Vagina (tissue), 2 donors: ENCODE measurements around the gene EPB41L2.

ENCODE experiments used
- CTCF ChIP-seq, 3 experiments: fragments of 450-650 bp in 2 of 3; fragments of 200-600 bp in 1 of 3; sonication (generic) in 1 of 3; IDR thresholded peaks; one replicate each; pipeline ENCODE4 v1.5.1; 2017 to 2019; ENCODE audit warnings: antibody characterized with exemption in 3 of 3, mild to moderate bottlenecking in 2 of 3, moderate library complexity in 2 of 3
- POLR2A ChIP-seq, 2 donors: fragments of 450-650 bp; IDR thresholded peaks; one replicate each; pipeline ENCODE4 v1.6.1; 2017; ENCODE audit warnings: antibody characterized with exemption in 2 of 2, mild to moderate bottlenecking in 2 of 2, moderate library complexity in 2 of 2
- POLR2AphosphoS5 ChIP-seq, 2 donors: sonication (generic); formaldehyde crosslinking; IDR thresholded peaks; one replicate each; pipeline ENCODE4 v1.9.0; 2017; ENCODE audit warnings: antibody characterized with exemption in 2 of 2, mild to moderate bottlenecking in 2 of 2, low read depth in 1 of 2; ENCODE audit not compliant: insufficient read depth in 1 of 2

GRCh38 chr6:130879826-130880225 lies 183.2 kb downstream of the EPB41L2 start:
- no peak for TF ChIP-seq CTCF (IDR thresholded peaks at IDR 0.05)
- no peak for TF ChIP-seq POLR2A (IDR thresholded peaks at IDR 0.05)
- no peak for TF ChIP-seq POLR2AphosphoS5 (IDR thresholded peaks at IDR 0.05; ENCODE audit: insufficient read depth in 1 of 2, low read depth in 1 of 2)
